ENCODE data around the gene THNSL1. TPM values are rescaled to one million over a fixed set of nuclear protein-coding genes. Genes with fewer than 3 reads are reported as not detected.

The THNSL1 gene
- polyA plus RNA-seq, 3 donors from 2014 or later = 0.90 to 2.0 (median 1.9) TPM

GRCh38 chr10:25071227-25071626 is 54.8 kb downstream of the THNSL1 start:
- peaks cover 0 to 7% (median 0%) of the 10 kb centered on the region in 3 donors for H3K27me3 Mint-ChIP-seq (ENCODE audit: low read depth in 3 of 3)
- H3K36me3 Mint-ChIP-seq = no peaks in the 10 kb centered on the region
- no peak for DNase-seq
- no peak overlapping the region for H3K27ac Mint-ChIP-seq
- no peaks in the 10 kb centered on the region for H3K9me3 Mint-ChIP-seq
- H3K4me1 Mint-ChIP-seq = no peaks in the 10 kb centered on the region
- H3K4me3 Mint-ChIP-seq = no peak overlapping the region

DNA sequence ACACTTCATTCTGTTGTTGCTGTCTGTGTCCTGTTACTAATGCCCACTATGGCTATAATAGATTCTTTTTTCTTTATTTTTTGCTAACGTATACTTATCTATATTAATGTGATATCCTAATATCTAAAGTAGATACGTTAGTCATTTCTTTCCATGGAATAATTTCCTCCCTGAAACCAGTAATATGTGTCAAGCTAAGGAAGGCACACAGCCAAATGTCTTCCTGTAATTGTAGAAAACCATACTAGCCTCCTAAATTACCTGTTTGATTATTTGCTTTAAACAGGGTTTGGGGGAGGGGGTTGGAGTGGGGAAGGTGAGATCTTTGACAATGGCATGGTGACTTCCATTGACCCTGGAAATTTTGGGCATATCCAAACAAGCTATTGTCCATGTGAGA is 56.4 kb downstream of the THNSL1 start:
- Mint-ChIP-seq H3K27me3 (ENCODE audit: low read depth in 3 of 3) (peaks cover 0 to 13% (median 0%) of the 10 kb centered on the region in 3 donors), H3K4me1 (no peaks in the 10 kb centered on the region), H3K9me3 (no peaks in the 10 kb centered on the region), H3K27ac (no peak overlapping the region), H3K36me3 (no peaks in the 10 kb centered on the region), H3K4me3 (no peak overlapping the region)
- DNase-seq = no peak

DNA sequence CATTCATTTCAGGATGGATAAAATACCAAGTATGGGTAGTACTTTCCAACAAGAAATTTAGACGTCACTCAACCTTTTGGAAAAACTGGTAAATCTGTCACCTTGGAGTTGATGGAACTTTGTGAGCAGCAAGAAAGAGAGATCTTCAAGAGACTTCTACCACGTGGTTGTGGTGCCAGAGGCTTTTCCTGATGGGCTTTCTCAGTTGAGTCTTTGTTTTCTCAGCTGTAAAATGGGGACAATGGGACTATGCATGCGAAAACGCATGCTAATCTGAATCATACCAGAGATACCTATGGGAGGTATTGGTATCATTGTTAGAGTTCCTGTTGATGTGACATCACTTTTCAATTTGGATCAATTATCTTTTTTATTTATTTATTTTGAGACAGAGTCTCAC is 59.4 kb downstream of the THNSL1 start:
- H3K27me3 Mint-ChIP-seq (ENCODE audit: low read depth in 3 of 3) = peaks cover 0 to 8% (median 0%) of the 10 kb centered on the region in 3 donors
- DNase-seq = no peak
- no peaks in the 10 kb centered on the region for H3K36me3 Mint-ChIP-seq
- H3K4me1 Mint-ChIP-seq = no peaks in the 10 kb centered on the region
- no peak overlapping the region for H3K4me3 Mint-ChIP-seq
- H3K27ac Mint-ChIP-seq = no peak overlapping the region
- H3K9me3 Mint-ChIP-seq = no peaks in the 10 kb centered on the region

Other genes starting within 250 kb of the THNSL1 start
- 1 to 10 TPM in 1 of 3 donors, under 1 TPM in 1, not detected in 1; 0.40 to 1.3 TPM for gene PRTFDC1, start 64.0 kb upstream of the THNSL1 start, polyA plus RNA-seq
- 1 to 10 TPM in 1 of 3 donors, under 1 TPM in 1, not detected in 1; 0.12 to 1.4 TPM for gene ENKUR, start 454 bp upstream of the THNSL1 start, polyA plus RNA-seq
- not detected for gene GPR158, start 158.4 kb downstream of the THNSL1 start, polyA plus RNA-seq